ENCODE data around the gene AHSA1. TPM values are rescaled to one million over a fixed set of nuclear protein-coding genes. Genes with fewer than 3 reads are reported as not detected.
A peak's percentile ranks its signal among the peaks of the same experiment; 100 is the strongest.
"Not testable (repeated sequence)": the region's sequence is repeated elsewhere in the genome, so short reads cannot be mapped to it uniquely, and the experiment has no call there.

Gene AHSA1
- total RNA-seq (2014; rRNA removed; shearing (Covaris generic)): 414 and 428 TPM in 2 replicates
- polyA plus RNA-seq (2015; cell fraction: cytosol; rRNA removed): 411 and 418 TPM in 2 replicates
- 219 and 231 TPM in 2 replicates for polyA plus RNA-seq (2015; cell fraction: nucleus; rRNA removed)

- DNase-seq (ENCODE audit: low read depth): peak; percentile 99
Observed at GRCh38 chr14:77457522-77458248, at the start of gene AHSA1, which contains the start of gene VIPAS39. AHSA1 (plus strand) TSS chr14:77458093; CDS start chr14:77458190, 97 bp downstream. VIPAS39 (minus strand) TSS chr14:77457601; CDS start chr14:77454102, 3,499 bp downstream.

- peak; percentile 24 for DNase-seq (ENCODE audit: low read depth)
Observed at GRCh38 chr14:77409131-77409533, 48.8 kb upstream of the AHSA1 start.

- not testable (repeated sequence) for DNase-seq (ENCODE audit: low read depth)
Observed at GRCh38 chr14:77415403-77416030, 42.4 kb upstream of the AHSA1 start.

- DNase-seq (ENCODE audit: low read depth): not testable (repeated sequence)
Observed at GRCh38 chr14:77416098-77416497, 41.8 kb upstream of the AHSA1 start.

GRCh38 chr14:77416836-77417235 lies 41.1 kb upstream of the AHSA1 start:
- no peak for DNase-seq (ENCODE audit: low read depth)

- DNase-seq (ENCODE audit: low read depth): no peak
Observed at GRCh38 chr14:77421201-77421600, 36.7 kb upstream of the AHSA1 start.

GRCh38 chr14:77423423-77423822 lies 34.5 kb upstream of the AHSA1 start, which contains the start of gene NOXRED1:
NOXRED1 (minus strand) TSS chr14:77423523; CDS start chr14:77422889, 634 bp downstream.
- no peak for DNase-seq (ENCODE audit: low read depth)

GRCh38 chr14:77424862-77425261 lies 33.0 kb upstream of the AHSA1 start:
- no peak for DNase-seq (ENCODE audit: low read depth)

- no peak for DNase-seq (ENCODE audit: low read depth)
Observed at GRCh38 chr14:77426396-77426795, 31.5 kb upstream of the AHSA1 start.

- DNase-seq (ENCODE audit: low read depth): peak; percentile 37
Observed at GRCh38 chr14:77436042-77436441, 21.9 kb upstream of the AHSA1 start.

GRCh38 chr14:77438596-77438995 lies 19.3 kb upstream of the AHSA1 start:
- no peak for DNase-seq (ENCODE audit: low read depth)

GRCh38 chr14:77439861-77440260 lies 18.0 kb upstream of the AHSA1 start:
- no peak for DNase-seq (ENCODE audit: low read depth)

- DNase-seq (ENCODE audit: low read depth): no peak
Observed at GRCh38 chr14:77442196-77442595, 15.7 kb upstream of the AHSA1 start.

- DNase-seq (ENCODE audit: low read depth): no peak
Observed at GRCh38 chr14:77455966-77456640, 1.8 kb upstream of the AHSA1 start.

- DNase-seq (ENCODE audit: low read depth): no peak
Observed at GRCh38 chr14:77457115-77457521, 775 bp upstream of the AHSA1 start.

- peak; percentile 33 for DNase-seq (ENCODE audit: low read depth)
Observed at GRCh38 chr14:77458249-77458950, 507 bp downstream of the AHSA1 start.

- peak; percentile 59 for DNase-seq (ENCODE audit: low read depth)
Observed at GRCh38 chr14:77459072-77459723, 1.3 kb downstream of the AHSA1 start.

GRCh38 chr14:77467801-77468200 lies 9.9 kb downstream of the AHSA1 start:
- no peak for DNase-seq (ENCODE audit: low read depth)

- no peak for DNase-seq (ENCODE audit: low read depth)
Observed at GRCh38 chr14:77469067-77469505, 11.2 kb downstream of the AHSA1 start.

- no peak for DNase-seq (ENCODE audit: low read depth)
Observed at GRCh38 chr14:77469539-77469938, 11.6 kb downstream of the AHSA1 start.
